Thyroid gland (tissue), 4 donors: ENCODE results near the gene MYLIP. TPM values are rescaled to one million over a fixed set of nuclear protein-coding genes. Genes with fewer than 3 reads are reported as not detected.

Experiments used
- DNase-seq, 2 donors: peaks; one replicate each; pipeline ENCODE4 v3.0.0-alpha.2; 2019
- H3K27ac ChIP-seq, 3 donors: fragments of 200-600 bp; sonication (generic); 1 replicate in 2 of 3; 2 replicates in 1 of 3; pipeline ENCODE4 v1.5.1; 2016 to 2019; ENCODE audit warnings: mild to moderate bottlenecking in 1 of 3, moderate library complexity in 1 of 3
- H3K27me3 ChIP-seq: fragments of 200-600 bp; sonication (generic); one replicate; pipeline ENCODE4 v1.5.1; 2019
- H3K36me3 ChIP-seq, 2 donors: fragments of 200-600 bp; sonication (generic); one replicate each; pipeline ENCODE4 v1.5.1; 2016 to 2019
- H3K4me1 ChIP-seq, 2 donors: fragments of 200-600 bp; sonication (generic); one replicate each; pipeline ENCODE4 v1.5.1; 2017 to 2019
- H3K4me3 ChIP-seq, 3 donors: fragments of 200-600 bp; sonication (generic); replicated peaks in 1 of 3; 1 replicate in 2 of 3; 2 replicates in 1 of 3; pipeline ENCODE4 v1.5.1; 2016; ENCODE audit warnings: mild to moderate bottlenecking in 1 of 3
- H3K9me3 ChIP-seq: fragments of 200-600 bp; sonication (generic); one replicate; pipeline ENCODE4 v1.5.1; 2017
- POLR2A ChIP-seq, 2 donors: fragments of 450-650 bp; IDR thresholded peaks; one replicate each; pipeline ENCODE4 v1.6.1; 2017; ENCODE audit warnings: antibody characterized with exemption in 2 of 2, mild to moderate bottlenecking in 2 of 2, moderate library complexity in 1 of 2
- WGBS, 2 donors: methylation state at CpG; one replicate each; pipeline ENCODE4 v1.1.5; 2017; 5-methylcytosine and 5-hydroxymethylcytosine counted together
- intact Hi-C: fragments of 100-400 bp; cut with DNase I; formaldehyde crosslinking; loops from one replicate; pipeline ENCODE4 v1.15.1; 2023
- total RNA-seq, 4 donors: library from RNA; depleted of rRNA; stranded (reverse); fragments of >200 nt; gene quantifications; one replicate each; pipeline ENCODE4 v1.2.3, GENCODE V29; 2016
- TF ChIP-seq, protein P1 (sequence below), 6 experiments: fragments of 200-600 bp in 3 of 6; fragments of 450-650 bp in 3 of 6; sonication (generic) in 3 of 6; IDR thresholded peaks; one replicate each; pipeline ENCODE4 v1.5.1; 2016 to 2019; ENCODE audit warnings: antibody characterized with exemption in 6 of 6, mild to moderate bottlenecking in 2 of 6, inconsistent platforms in 1 of 6, moderate library complexity in 1 of 6

MYLIP gene
- total RNA-seq, 4 donors from 2014 or later, result 61.8 to 108 (median 92.0) TPM

DNA sequence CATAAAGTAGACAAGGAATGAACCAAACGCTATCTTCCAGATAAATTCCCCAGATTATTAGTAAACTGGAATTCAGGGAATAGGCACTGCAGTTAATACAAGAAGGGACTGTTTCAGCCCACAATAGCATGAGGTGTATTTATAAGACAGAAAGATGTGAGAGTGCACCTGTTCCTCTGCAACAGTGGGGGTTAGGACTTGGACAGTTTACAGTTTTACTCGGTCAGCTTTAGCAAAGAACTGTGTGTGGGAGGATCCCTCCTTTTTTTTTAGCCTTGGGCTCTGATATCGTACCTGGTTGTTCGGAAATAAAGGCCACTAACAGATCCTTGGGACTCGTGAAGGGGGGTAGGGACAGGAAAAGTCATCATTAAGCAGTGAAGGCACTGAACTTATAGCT lies 2.0 kb upstream of the MYLIP start:
- DNase-seq, result no peak
- Histone ChIP-seq H3K4me3 (no peak overlapping the region), H3K4me1 (peaks cover 4 to 5% of the 10 kb centered on the region in 2 donors), H3K36me3 (no peaks in the 10 kb centered on the region), H3K27ac (no peak overlapping the region), H3K9me3 (no peaks in the 10 kb centered on the region), H3K27me3 (no peaks in the 10 kb centered on the region)
- no peak for TF ChIP-seq POLR2A (IDR thresholded peaks at IDR 0.05)
- TF ChIP-seq, protein P1, sequence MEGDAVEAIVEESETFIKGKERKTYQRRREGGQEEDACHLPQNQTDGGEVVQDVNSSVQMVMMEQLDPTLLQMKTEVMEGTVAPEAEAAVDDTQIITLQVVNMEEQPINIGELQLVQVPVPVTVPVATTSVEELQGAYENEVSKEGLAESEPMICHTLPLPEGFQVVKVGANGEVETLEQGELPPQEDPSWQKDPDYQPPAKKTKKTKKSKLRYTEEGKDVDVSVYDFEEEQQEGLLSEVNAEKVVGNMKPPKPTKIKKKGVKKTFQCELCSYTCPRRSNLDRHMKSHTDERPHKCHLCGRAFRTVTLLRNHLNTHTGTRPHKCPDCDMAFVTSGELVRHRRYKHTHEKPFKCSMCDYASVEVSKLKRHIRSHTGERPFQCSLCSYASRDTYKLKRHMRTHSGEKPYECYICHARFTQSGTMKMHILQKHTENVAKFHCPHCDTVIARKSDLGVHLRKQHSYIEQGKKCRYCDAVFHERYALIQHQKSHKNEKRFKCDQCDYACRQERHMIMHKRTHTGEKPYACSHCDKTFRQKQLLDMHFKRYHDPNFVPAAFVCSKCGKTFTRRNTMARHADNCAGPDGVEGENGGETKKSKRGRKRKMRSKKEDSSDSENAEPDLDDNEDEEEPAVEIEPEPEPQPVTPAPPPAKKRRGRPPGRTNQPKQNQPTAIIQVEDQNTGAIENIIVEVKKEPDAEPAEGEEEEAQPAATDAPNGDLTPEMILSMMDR (IDR thresholded peaks at IDR 0.05), result no peak
- WGBS, 2 donors, result 90 to 95% methylated on average over 5 of the region's 5 CpGs
- intact Hi-C loops, result loop anchor here (10.0 kb wide), 2 partner anchors 58 to 432 kb away; no protein-coding TSS in a partner anchor

DNA sequence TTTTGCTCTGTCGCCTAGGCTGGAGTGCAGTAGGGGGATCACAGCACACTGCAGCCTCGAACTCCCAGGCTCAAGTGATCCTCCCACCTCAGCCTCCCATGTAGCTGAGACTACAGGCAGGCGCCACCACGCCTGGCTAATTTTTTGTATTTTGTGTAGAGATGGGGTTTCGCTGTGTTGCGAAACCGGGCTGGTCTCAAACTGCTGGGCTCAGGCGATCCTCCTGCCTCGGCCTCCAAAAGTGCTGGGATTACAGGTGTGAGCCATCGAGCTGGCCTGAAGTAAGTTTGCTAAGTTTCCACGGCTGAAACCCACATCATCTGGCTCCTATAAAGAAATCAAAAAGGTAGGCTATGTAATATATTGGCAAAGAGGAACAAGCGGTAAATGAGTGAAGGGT lies 1.4 kb upstream of the MYLIP start:
- intact Hi-C loops, result loop anchor here (10.0 kb wide), 2 partner anchors 57 to 433 kb away; no protein-coding TSS in a partner anchor
- DNase-seq, result no peak
- no peak overlapping the region for H3K27ac ChIP-seq
- no peaks in the 10 kb centered on the region for H3K27me3 ChIP-seq
- TF ChIP-seq, protein P1 (IDR thresholded peaks at IDR 0.05), result no peak
- TF ChIP-seq POLR2A (IDR thresholded peaks at IDR 0.05), result no peak
- no peak overlapping the region for H3K4me3 ChIP-seq
- 96 to 97% methylated on average over 12 of the region's 12 CpGs for WGBS, 2 donors
- no peaks in the 10 kb centered on the region for H3K9me3 ChIP-seq
- peaks cover 9 to 10% of the 10 kb centered on the region in 2 donors for H3K4me1 ChIP-seq
- H3K36me3 ChIP-seq, result no peaks in the 10 kb centered on the region

DNA sequence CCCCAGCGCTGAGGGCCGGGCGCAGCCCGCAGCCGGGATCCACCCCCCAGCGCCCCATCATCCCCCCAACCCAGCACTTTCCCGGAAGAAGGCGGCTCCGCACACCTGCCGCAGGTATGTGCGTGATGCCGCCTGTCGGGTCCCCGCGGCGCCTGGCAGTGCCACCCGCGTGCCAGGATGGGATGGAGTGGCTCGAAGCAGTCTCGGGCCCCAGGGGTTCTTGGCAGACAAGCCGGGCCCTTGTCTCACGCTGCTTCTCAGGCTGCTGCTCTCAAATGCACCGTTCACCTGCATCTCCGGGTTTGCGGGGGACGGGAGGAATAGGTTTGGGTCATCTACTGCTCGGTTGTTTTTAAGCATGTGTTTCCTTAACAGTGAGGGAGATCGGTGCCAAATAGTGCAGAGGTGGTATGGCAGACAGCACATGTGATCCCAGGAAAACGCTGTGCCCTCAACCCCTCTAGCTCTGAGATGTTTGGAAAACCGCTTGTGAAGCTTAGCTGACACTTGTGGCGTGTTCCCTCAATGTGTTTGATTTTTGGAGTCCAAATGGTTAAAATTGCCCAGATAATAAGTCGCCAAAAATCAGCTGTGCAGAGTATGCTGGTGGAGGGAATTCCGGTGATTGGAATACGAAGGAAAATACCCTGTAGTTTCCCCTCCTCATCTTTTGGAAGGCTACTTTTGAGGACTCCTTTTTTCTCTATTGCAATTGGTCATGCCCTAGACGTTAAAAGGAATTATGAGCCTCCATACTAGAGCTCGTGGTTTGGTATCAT lies 926 bp downstream of the MYLIP start:
- Histone ChIP-seq H3K36me3 (peaks cover 0 to 4% of the 10 kb centered on the region in 2 donors), H3K9me3 (no peaks in the 10 kb centered on the region), H3K27me3 (no peaks in the 10 kb centered on the region), H3K4me1 (peaks cover 33% of the 10 kb centered on the region in 2 donors), H3K4me3 (peak overlapping the region; percentile 95 to 99 (median 95)), H3K27ac (peak overlapping the region; percentile 96 to 100 (median 99))
- peak; percentile 52 to 55 for DNase-seq
- WGBS, 2 donors, result 0 to 1% methylated on average over 10 to 13 of the region's 36 CpGs
- TF ChIP-seq, protein P1 (IDR thresholded peaks at IDR 0.05), result no peak
- TF ChIP-seq POLR2A (IDR thresholded peaks at IDR 0.05), result no peak
- intact Hi-C loops, result loop anchor here (10.0 kb wide), 2 partner anchors 55 to 435 kb away; no protein-coding TSS in a partner anchor

DNA sequence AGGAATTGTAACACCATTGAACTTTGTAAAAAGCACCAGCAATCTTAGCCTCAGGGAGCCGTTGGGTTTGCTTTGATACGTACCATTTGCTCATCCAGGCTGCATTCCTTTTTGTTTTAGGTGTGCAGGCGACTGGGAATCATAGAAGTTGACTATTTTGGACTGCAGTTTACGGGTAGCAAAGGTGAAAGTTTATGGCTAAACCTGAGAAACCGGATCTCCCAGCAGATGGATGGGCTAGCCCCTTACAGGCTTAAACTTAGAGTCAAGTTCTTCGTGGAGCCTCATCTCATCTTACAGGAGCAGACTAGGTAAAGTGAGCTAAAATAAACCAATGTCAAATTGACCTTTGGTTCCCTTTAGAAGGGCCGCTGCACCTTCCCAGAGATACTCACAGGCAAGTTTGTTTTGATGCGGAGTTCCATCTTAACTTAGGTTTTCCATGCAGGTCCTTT lies 1.6 kb downstream of the MYLIP start:
- intact Hi-C loops, result no loop called here
- peak overlapping the region; percentile 96 to 100 (median 99) for H3K27ac ChIP-seq
- peaks cover 0 to 4% of the 10 kb centered on the region in 2 donors for H3K36me3 ChIP-seq
- WGBS, 2 donors, result 3 to 4% methylated on average over 8 of the region's 8 CpGs
- H3K4me1 ChIP-seq, result peaks cover 39 to 40% of the 10 kb centered on the region in 2 donors
- H3K9me3 ChIP-seq, result no peaks in the 10 kb centered on the region
- peak; percentile 37 to 60 for DNase-seq
- no peaks in the 10 kb centered on the region for H3K27me3 ChIP-seq
- TF ChIP-seq POLR2A (IDR thresholded peaks at IDR 0.05), result no peak
- TF ChIP-seq, protein P1 (IDR thresholded peaks at IDR 0.05), result peak in 1 of 6 experiments; percentile 8
- peak overlapping the region; percentile 95 to 99 (median 95) for H3K4me3 ChIP-seq

DNA sequence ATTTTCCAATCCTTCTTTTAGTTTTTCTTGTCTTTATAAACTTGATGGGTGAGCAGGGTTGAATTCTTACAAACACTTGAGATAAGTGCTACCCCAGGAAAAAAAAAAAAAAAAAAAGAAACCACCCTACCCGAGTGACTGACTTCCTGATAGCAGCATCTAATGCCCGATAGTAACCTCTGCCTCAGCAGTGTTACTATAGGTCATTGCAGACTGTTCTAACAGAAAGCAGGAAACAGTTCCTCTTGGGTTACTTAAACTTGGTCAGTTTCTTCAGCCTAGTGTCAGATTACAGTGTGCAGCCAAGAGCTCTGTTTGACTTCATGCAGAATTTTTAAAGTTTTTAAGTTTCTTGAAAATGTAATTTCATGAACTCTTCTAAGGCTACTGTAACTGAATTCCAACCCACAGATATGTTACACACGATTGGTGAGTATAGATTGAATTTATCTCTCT lies 2.1 kb downstream of the MYLIP start:
- Histone ChIP-seq H3K4me1 (peaks cover 44% of the 10 kb centered on the region in 2 donors), H3K27ac (peak overlapping the region; percentile 96 to 100 (median 99)), H3K36me3 (peaks cover 0 to 4% of the 10 kb centered on the region in 2 donors), H3K27me3 (no peaks in the 10 kb centered on the region), H3K4me3 (peak overlapping the region in 2 of 3 donors; percentile 32 to 99), H3K9me3 (no peaks in the 10 kb centered on the region)
- intact Hi-C loops, result no loop called here
- DNase-seq, result peak; percentile 60 to 69
- TF ChIP-seq POLR2A (IDR thresholded peaks at IDR 0.05), result peak in 1 of 2 donors; percentile 69
- TF ChIP-seq, protein P1 (IDR thresholded peaks at IDR 0.05), result no peak
- WGBS, 2 donors, result 0 to 3% methylated on average over 3 of the region's 3 CpGs
